HCT116 (cell line): ENCODE measurements around the gene CDCP1. TPM values are rescaled to one million over a fixed set of nuclear protein-coding genes. Genes with fewer than 3 reads are reported as not detected.

Experiments
- ATAC-seq: fragments of 200-7000 bp; cut with Tn5 transposase; 2 replicates; pipeline ENCODE4 v1.9.1; 2020; ENCODE audit warnings: mild to moderate bottlenecking, moderate library complexity
- BruUV-seq: library from RNA; stranded (reverse); fragments of 400-500 nt; replicated peaks from 2 replicates; lab custom pipeline; 2021; lab: Mats Ljungman, UMichigan
- CTCF ChIA-PET: fragments of 300-600 bp; sonication (Branson Sonifier 250); formaldehyde crosslinking; loops from one replicate; lab custom pipeline; 2021; ENCODE audit warnings: antibody characterized with exemption; lab: Charles Lee
- POLR2A ChIA-PET: fragments of 300-600, 350-600 bp; sonication (Branson Sonifier 250); formaldehyde crosslinking; loops from one replicate; lab custom pipeline; 2021; ENCODE audit warnings: antibody characterized with exemption; lab: Charles Lee
- RAD21 ChIA-PET, 2 experiments: fragments of 300-600 bp; sonication (Branson Sonifier 250); formaldehyde crosslinking; loops; one replicate each; lab custom pipeline; 2023; ENCODE audit warnings: low total read pairs in 2 of 2; ENCODE audit not compliant: uncharacterized antibody in 2 of 2, unreplicated experiment in 2 of 2, low non-redundant PET in 1 of 2; lab: Charles Lee
- DNase-seq: peaks from one replicate; pipeline ENCODE4 v3.0.0-alpha.2; 2010; ENCODE audit warnings: low read depth, low spot score
- H2AFZ ChIP-seq: fragments of 200-600 bp; shearing (Covaris generic), sonication (generic); 2 replicates; pipeline ENCODE4 v1.6.1; 2017; ENCODE audit warnings: low read depth, mixed run types, mixed read lengths, antibody characterized with exemption, low read length; ENCODE audit not compliant: poor library complexity, severe bottlenecking
- H3K27ac ChIP-seq: 2 replicates; pipeline ENCODE4 v1.5.1; 2012; ENCODE audit warnings: low read depth, low read length
- H3K27me3 ChIP-seq: fragments of 200-600 bp; sonication (generic); 2 replicates; pipeline ENCODE4 v1.6.1; 2016; ENCODE audit warnings: mixed run types, low read length, mixed read lengths; ENCODE audit not compliant: insufficient read depth
- H3K36me3 ChIP-seq, 2 experiments: fragments of 200-500 bp in 1 of 2; fragments of 200-600 bp in 1 of 2; sonication (Bioruptor generic) in 1 of 2; sonication (generic) in 1 of 2; 2 replicates each; pipeline versions ENCODE4 v1.5.1 to v1.6.1; 2014 to 2016; ENCODE audit warnings: low read length in 2 of 2, inconsistent platforms in 1 of 2, mixed read lengths in 1 of 2, mixed run types in 1 of 2; ENCODE audit not compliant: insufficient read depth in 2 of 2, control insufficient read depth in 1 of 2
- H3K4me1 ChIP-seq, 2 experiments: fragments of 200-600 bp in 1 of 2; sonication (generic) in 1 of 2; 2 replicates each; pipeline versions ENCODE4 v1.5.1 to v1.6.1; 2012 to 2017; ENCODE audit warnings: low read length in 2 of 2, inconsistent platforms in 1 of 2, mild to moderate bottlenecking in 1 of 2, mixed read lengths in 1 of 2, mixed run types in 1 of 2, moderate library complexity in 1 of 2; ENCODE audit not compliant: insufficient read depth in 2 of 2, control insufficient read depth in 1 of 2
- H3K4me2 ChIP-seq: fragments of 200-600 bp; sonication (generic); 2 replicates; pipeline ENCODE4 v1.6.1; 2017; ENCODE audit warnings: mixed run types, low read length, mixed read lengths
- H3K4me3 ChIP-seq, 2 experiments: fragments of 200-600 bp in 1 of 2; sonication (generic) in 1 of 2; replicated peaks in 1 of 2; 2 replicates each; pipeline ENCODE4 v1.5.1; 2011 to 2016; ENCODE audit warnings: low read length in 2 of 2, control low read depth in 1 of 2, low read depth in 1 of 2, mild to moderate bottlenecking in 1 of 2, mixed read lengths in 1 of 2, mixed run types in 1 of 2
- H3K79me2 ChIP-seq: fragments of 200-600 bp; sonication (generic); 2 replicates; pipeline ENCODE4 v1.6.1; 2017; ENCODE audit warnings: mild to moderate bottlenecking, mixed run types, low read length, moderate library complexity, mixed read lengths; ENCODE audit not compliant: insufficient read depth
- H3K9ac ChIP-seq: fragments of 200-600 bp; sonication (generic); 2 replicates; pipeline ENCODE4 v1.6.1; 2016; ENCODE audit warnings: low read length, mixed read lengths
- H3K9me2 ChIP-seq: fragments of 200-600 bp; sonication (generic), shearing (Covaris generic); 2 replicates; pipeline ENCODE4 v1.6.1; 2017; ENCODE audit warnings: mixed run types, mild to moderate bottlenecking, moderate library complexity; ENCODE audit not compliant: insufficient read depth
- H3K9me3 ChIP-seq, 2 experiments: fragments of 200-500 bp in 1 of 2; fragments of 200-600 bp in 1 of 2; sonication (Bioruptor generic) in 1 of 2; sonication (generic) in 1 of 2; 2 replicates each; pipeline ENCODE4 v1.6.1; 2014 to 2017; ENCODE audit warnings: low read length in 2 of 2, mixed read lengths in 2 of 2, inconsistent platforms in 1 of 2, low read depth in 1 of 2, mild to moderate bottlenecking in 1 of 2, mixed run types in 1 of 2, moderate library complexity in 1 of 2; ENCODE audit not compliant: control insufficient read depth in 1 of 2, insufficient read depth in 1 of 2
- H4K20me1 ChIP-seq: fragments of 200-600 bp; sonication (generic), shearing (Covaris generic); 2 replicates; pipeline ENCODE4 v1.6.1; 2017; ENCODE audit warnings: mixed run types, mild to moderate bottlenecking, moderate library complexity; ENCODE audit not compliant: insufficient read depth
- CTCF ChIP-seq, 3 experiments: fragments of 200-600 bp in 1 of 3; sonication (generic) in 1 of 3; IDR thresholded peaks in 2 of 3; conservative IDR thresholded peaks in 1 of 3; 2 replicates each; pipeline ENCODE4 v1.5.1; 2012 to 2017; ENCODE audit warnings: low read depth in 2 of 3, low read length in 2 of 3, antibody characterized with exemption in 1 of 3, borderline replicate concordance in 1 of 3, control low read depth in 1 of 3, mild to moderate bottlenecking in 1 of 3, mixed read lengths in 1 of 3, mixed run types in 1 of 3, moderate library complexity in 1 of 3; ENCODE audit not compliant: insufficient read depth in 1 of 3
- EGR1 ChIP-seq: IDR thresholded peaks from 2 replicates; pipeline ENCODE4 v1.6.1; 2012; ENCODE audit warnings: low read depth
- ELF1 ChIP-seq: IDR thresholded peaks from 2 replicates; pipeline ENCODE4 v1.6.1; 2012; ENCODE audit warnings: low read depth, borderline replicate concordance
- EZH2 ChIP-seq: fragments of 200-600 bp; sonication (generic); IDR thresholded peaks from 2 replicates; pipeline ENCODE4 v1.6.1; 2017; ENCODE audit warnings: antibody characterized with exemption, mixed run types
- EZH2phosphoT487 ChIP-seq: fragments of 200-600 bp; IDR thresholded peaks from 2 replicates; pipeline ENCODE4 v1.6.1; 2018; ENCODE audit warnings: antibody characterized with exemption, borderline replicate concordance
- SIN3A ChIP-seq: IDR thresholded peaks from 2 replicates; pipeline ENCODE4 v1.6.1; 2012; ENCODE audit warnings: low read depth
- SP1 ChIP-seq: IDR thresholded peaks from 2 replicates; pipeline ENCODE4 v1.6.1; 2012; ENCODE audit warnings: low read depth
- SRF ChIP-seq: IDR thresholded peaks from 2 replicates; pipeline ENCODE4 v1.6.1; 2012; ENCODE audit warnings: low read depth
- ZBTB33 ChIP-seq: IDR thresholded peaks from 2 replicates; pipeline ENCODE4 v1.6.1; 2011; ENCODE audit warnings: mild to moderate bottlenecking, low read length, moderate library complexity; ENCODE audit not compliant: insufficient replicate concordance; ENCODE audit errors: extremely low read depth
- ZFX ChIP-seq: fragments of 450-650 bp; IDR thresholded peaks from 2 replicates; pipeline ENCODE4 v1.6.1; 2017
- ZNF274 ChIP-seq: fragments of 200-500 bp; sonication (Bioruptor generic); IDR thresholded peaks from 2 replicates; pipeline ENCODE4 v1.6.1; 2014; ENCODE audit warnings: mild to moderate bottlenecking, low read depth, low read length, inconsistent platforms
- intact Hi-C: fragments of 100-400 bp; cut with micrococcal nuclease; formaldehyde crosslinking; loops from 2 replicates; pipeline ENCODE4 v1.10.0; 2022
- total RNA-seq: library from RNA; stranded (reverse); gene quantifications from one replicate; pipeline ENCODE4 v1.2.1, GENCODE V29; 2021; ENCODE audit not compliant: unreplicated experiment
- TF ChIP-seq, protein P1 (sequence below): IDR thresholded peaks from 2 replicates; pipeline ENCODE4 v1.6.1; 2012
- TF ChIP-seq, protein P2 (sequence below): IDR thresholded peaks from 2 replicates; pipeline ENCODE4 v1.6.1; 2012; ENCODE audit warnings: low read depth

The CDCP1 gene
- total RNA-seq, 1 experiment from 2014 or later, result 196 TPM

- TF ChIP-seq ZBTB33 (no peak), SP1 (no peak), SIN3A (no peak), EZH2phosphoT487 (no peak), EZH2 (no peak)
Measured at GRCh38 chr3:45153658-45154437, 7.7 kb upstream of the CDCP1 start (continued).

DNA sequence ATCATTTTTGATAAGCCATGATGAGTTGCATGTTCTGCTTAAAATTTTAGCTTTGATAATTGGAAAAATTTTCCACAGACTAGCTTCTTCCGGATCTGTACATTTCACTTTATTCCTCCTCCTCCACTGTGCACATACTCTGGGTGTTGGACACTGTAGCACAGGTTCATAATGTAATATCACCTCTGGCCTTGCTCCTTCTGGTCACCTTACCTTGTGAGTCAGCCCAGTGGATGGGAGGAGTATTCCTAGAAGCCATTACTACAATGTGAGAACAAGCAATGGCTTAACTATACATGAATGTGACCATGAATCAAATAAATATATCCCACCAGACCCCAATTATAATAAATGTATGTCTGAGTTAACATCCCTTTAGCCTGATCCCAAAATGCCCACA is 6.1 kb upstream of the CDCP1 start:
- Histone ChIP-seq H3K36me3 (0 out of 4 replicates have a peak, but pooled peaks cover 0 to 3% of the 10 kb centered on the region in 2 experiments), H3K79me2 (no peaks in the 10 kb centered on the region), H3K27ac (no peak overlapping the region), H4K20me1 (no peaks in the 10 kb centered on the region), H3K9ac (no peak overlapping the region), H2AFZ (peak overlapping the region; percentile 3), H3K4me2 (no peak overlapping the region), H3K4me1 (peaks cover 0 to 26% of the 10 kb centered on the region in 2 experiments; a peak in 2 of 4 replicates), H3K27me3 (no peaks in the 10 kb centered on the region), H3K4me3 (no peak overlapping the region), H3K9me2 (no peaks in the 10 kb centered on the region), H3K9me3 (peaks cover 0 to 4% of the 10 kb centered on the region in 2 experiments; a peak in 2 of 4 replicates)
- DNase-seq (no peak), ATAC-seq (peak; percentile 44)
- CTCF ChIA-PET, result no interaction called here
- RAD21 ChIA-PET, result no interaction called here
- BruUV-seq, result no TSS peak
- POLR2A ChIA-PET, result no interaction called here
- intact Hi-C loops, result no loop called here
- no peak for TF ChIP-seq CTCF (IDR thresholded peaks at IDR 0.05 in 2 of 3, conservative IDR thresholded peaks at IDR 0.05 in 1 of 3; ENCODE audit: borderline replicate concordance in 1 of 3, insufficient read depth in 1 of 3, low read depth in 2 of 3, low read length in 2 of 3)
- no peak for TF ChIP-seq SRF
- no peak for TF ChIP-seq ZBTB33
- no peak for TF ChIP-seq EZH2phosphoT487
- TF ChIP-seq, protein P1, sequence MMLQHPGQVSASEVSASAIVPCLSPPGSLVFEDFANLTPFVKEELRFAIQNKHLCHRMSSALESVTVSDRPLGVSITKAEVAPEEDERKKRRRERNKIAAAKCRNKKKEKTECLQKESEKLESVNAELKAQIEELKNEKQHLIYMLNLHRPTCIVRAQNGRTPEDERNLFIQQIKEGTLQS, result no peak
- TF ChIP-seq, protein P2, sequence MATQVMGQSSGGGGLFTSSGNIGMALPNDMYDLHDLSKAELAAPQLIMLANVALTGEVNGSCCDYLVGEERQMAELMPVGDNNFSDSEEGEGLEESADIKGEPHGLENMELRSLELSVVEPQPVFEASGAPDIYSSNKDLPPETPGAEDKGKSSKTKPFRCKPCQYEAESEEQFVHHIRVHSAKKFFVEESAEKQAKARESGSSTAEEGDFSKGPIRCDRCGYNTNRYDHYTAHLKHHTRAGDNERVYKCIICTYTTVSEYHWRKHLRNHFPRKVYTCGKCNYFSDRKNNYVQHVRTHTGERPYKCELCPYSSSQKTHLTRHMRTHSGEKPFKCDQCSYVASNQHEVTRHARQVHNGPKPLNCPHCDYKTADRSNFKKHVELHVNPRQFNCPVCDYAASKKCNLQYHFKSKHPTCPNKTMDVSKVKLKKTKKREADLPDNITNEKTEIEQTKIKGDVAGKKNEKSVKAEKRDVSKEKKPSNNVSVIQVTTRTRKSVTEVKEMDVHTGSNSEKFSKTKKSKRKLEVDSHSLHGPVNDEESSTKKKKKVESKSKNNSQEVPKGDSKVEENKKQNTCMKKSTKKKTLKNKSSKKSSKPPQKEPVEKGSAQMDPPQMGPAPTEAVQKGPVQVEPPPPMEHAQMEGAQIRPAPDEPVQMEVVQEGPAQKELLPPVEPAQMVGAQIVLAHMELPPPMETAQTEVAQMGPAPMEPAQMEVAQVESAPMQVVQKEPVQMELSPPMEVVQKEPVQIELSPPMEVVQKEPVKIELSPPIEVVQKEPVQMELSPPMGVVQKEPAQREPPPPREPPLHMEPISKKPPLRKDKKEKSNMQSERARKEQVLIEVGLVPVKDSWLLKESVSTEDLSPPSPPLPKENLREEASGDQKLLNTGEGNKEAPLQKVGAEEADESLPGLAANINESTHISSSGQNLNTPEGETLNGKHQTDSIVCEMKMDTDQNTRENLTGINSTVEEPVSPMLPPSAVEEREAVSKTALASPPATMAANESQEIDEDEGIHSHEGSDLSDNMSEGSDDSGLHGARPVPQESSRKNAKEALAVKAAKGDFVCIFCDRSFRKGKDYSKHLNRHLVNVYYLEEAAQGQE, result no peak
- TF ChIP-seq SP1, result no peak
- no peak for TF ChIP-seq ZNF274
- no peak for TF ChIP-seq ZFX
- no peak for TF ChIP-seq EGR1
- TF ChIP-seq ELF1, result no peak
